Measurements from ENCODE around the gene ZNF438. TPM values are rescaled to one million over a fixed set of nuclear protein-coding genes. Genes with fewer than 3 reads are reported as not detected.

ZNF438 gene
- total RNA-seq, 1 experiment from 2014 or later = 2.0 TPM

- H3K9me3 ChIP-seq (ENCODE audit: low read depth, low read length, poor library complexity, severe bottlenecking) = no peaks in the 10 kb centered on the region
- intact Hi-C loops (cut with micrococcal nuclease; ENCODE audit: unreplicated experiment) = no loop called here
- no peaks in the 10 kb centered on the region for H3K36me3 ChIP-seq (ENCODE audit: insufficient read depth, low read length, poor library complexity, severe bottlenecking)
- BruUV-seq (replicated peaks) = no TSS peak
- no peaks in the 10 kb centered on the region for H3K27me3 ChIP-seq (replicated peaks; ENCODE audit: insufficient read depth, low read depth, low read length, poor library complexity)
- H3K4me1 ChIP-seq (ENCODE audit: insufficient read depth, low read length, poor library complexity, severe bottlenecking) = no peaks in the 10 kb centered on the region
- ChIA-PET CTCF (no interaction called here), POLR2A (ENCODE audit: low non-redundant PET) (no interaction called here)
- TF ChIP-seq CTCF (conservative IDR thresholded peaks at IDR 0.05; ENCODE audit: low read depth, low read length) (no peak), EZH2 (IDR thresholded peaks at IDR 0.05; ENCODE audit: borderline replicate concordance, low read depth, low read length, poor library complexity, severe bottlenecking) (no peak)
- DNase-seq (ENCODE audit: low spot score) = no peak
- H3K27ac ChIP-seq (ENCODE audit: low read depth, low read length, poor library complexity, severe bottlenecking) = no peak overlapping the region
- no peak overlapping the region for H3K4me3 ChIP-seq (ENCODE audit: low read depth, low read length, poor library complexity, severe bottlenecking)
Measured at GRCh38 chr10:30849231-30850035, 182.2 kb downstream of the ZNF438 start.

GRCh38 chr10:30848396-30849032 is 183.2 kb downstream of the ZNF438 start:
- POLR2A ChIA-PET (ENCODE audit: low non-redundant PET) = no interaction called here
- DNase-seq (ENCODE audit: low spot score) = no peak
- intact Hi-C loops (cut with micrococcal nuclease; ENCODE audit: unreplicated experiment) = no loop called here
- no TSS peak for BruUV-seq (replicated peaks)
- H3K4me3 ChIP-seq (ENCODE audit: low read depth, low read length, poor library complexity, severe bottlenecking) = no peak overlapping the region
- no peaks in the 10 kb centered on the region for H3K36me3 ChIP-seq (ENCODE audit: insufficient read depth, low read length, poor library complexity, severe bottlenecking)
- CTCF ChIA-PET = no interaction called here
- H3K27ac ChIP-seq (ENCODE audit: low read depth, low read length, poor library complexity, severe bottlenecking) = no peak overlapping the region
- no peaks in the 10 kb centered on the region for H3K27me3 ChIP-seq (replicated peaks; ENCODE audit: insufficient read depth, low read depth, low read length, poor library complexity)
- TF ChIP-seq CTCF (conservative IDR thresholded peaks at IDR 0.05; ENCODE audit: low read depth, low read length) = no peak
- TF ChIP-seq EZH2 (IDR thresholded peaks at IDR 0.05; ENCODE audit: borderline replicate concordance, low read depth, low read length, poor library complexity, severe bottlenecking) = no peak
- no peaks in the 10 kb centered on the region for H3K9me3 ChIP-seq (ENCODE audit: low read depth, low read length, poor library complexity, severe bottlenecking)
- H3K4me1 ChIP-seq (ENCODE audit: insufficient read depth, low read length, poor library complexity, severe bottlenecking) = no peaks in the 10 kb centered on the region

- H3K27me3 ChIP-seq (replicated peaks; ENCODE audit: insufficient read depth, low read depth, low read length, poor library complexity) = no peaks in the 10 kb centered on the region
- intact Hi-C loops (cut with micrococcal nuclease; ENCODE audit: unreplicated experiment) = no loop called here
- DNase-seq (ENCODE audit: low spot score) = no peak
- POLR2A ChIA-PET (ENCODE audit: low non-redundant PET) = no interaction called here
- H3K27ac ChIP-seq (ENCODE audit: low read depth, low read length, poor library complexity, severe bottlenecking) = no peak overlapping the region
- H3K36me3 ChIP-seq (ENCODE audit: insufficient read depth, low read length, poor library complexity, severe bottlenecking) = no peaks in the 10 kb centered on the region
- TF ChIP-seq EZH2 (IDR thresholded peaks at IDR 0.05; ENCODE audit: borderline replicate concordance, low read depth, low read length, poor library complexity, severe bottlenecking) (no peak), CTCF (conservative IDR thresholded peaks at IDR 0.05; ENCODE audit: low read depth, low read length) (no peak)
- no peak overlapping the region for H3K4me3 ChIP-seq (ENCODE audit: low read depth, low read length, poor library complexity, severe bottlenecking)
- H3K4me1 ChIP-seq (ENCODE audit: insufficient read depth, low read length, poor library complexity, severe bottlenecking) = no peaks in the 10 kb centered on the region
- CTCF ChIA-PET = no interaction called here
- no TSS peak for BruUV-seq (replicated peaks)
- H3K9me3 ChIP-seq (ENCODE audit: low read depth, low read length, poor library complexity, severe bottlenecking) = no peaks in the 10 kb centered on the region
Measured at GRCh38 chr10:30847642-30848041, 184.0 kb downstream of the ZNF438 start.
